ENCODE results near the gene CEP120. TPM values are rescaled to one million over a fixed set of nuclear protein-coding genes. Genes with fewer than 3 reads are reported as not detected.

The CEP120 gene
- total RNA-seq, 1 donor = 24.2 TPM

DNA sequence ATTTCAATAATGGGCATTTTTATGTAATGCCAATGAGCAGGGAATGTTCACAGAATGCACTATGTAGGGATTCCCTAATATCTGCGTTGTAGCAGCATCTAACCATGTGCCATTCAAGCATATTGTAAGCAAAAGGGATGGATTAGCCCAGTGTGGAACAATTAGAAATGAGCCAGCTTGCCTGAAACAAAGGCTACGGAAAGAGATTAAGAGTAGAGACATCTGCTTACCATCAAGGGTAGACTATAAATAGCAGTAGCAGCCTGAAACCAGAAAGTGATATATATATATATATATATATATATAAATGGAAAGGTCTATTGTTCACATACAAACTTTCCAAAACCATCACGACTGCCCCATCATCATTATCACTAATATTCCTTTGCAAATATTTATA lies 31.9 kb upstream of the CEP120 start:
- Histone ChIP-seq H3K4me3 (ENCODE audit: insufficient read depth, low read length) (no peak overlapping the region), H2AFZ (ENCODE audit: low read length) (no peak overlapping the region)
- TF ChIP-seq, protein P1, sequence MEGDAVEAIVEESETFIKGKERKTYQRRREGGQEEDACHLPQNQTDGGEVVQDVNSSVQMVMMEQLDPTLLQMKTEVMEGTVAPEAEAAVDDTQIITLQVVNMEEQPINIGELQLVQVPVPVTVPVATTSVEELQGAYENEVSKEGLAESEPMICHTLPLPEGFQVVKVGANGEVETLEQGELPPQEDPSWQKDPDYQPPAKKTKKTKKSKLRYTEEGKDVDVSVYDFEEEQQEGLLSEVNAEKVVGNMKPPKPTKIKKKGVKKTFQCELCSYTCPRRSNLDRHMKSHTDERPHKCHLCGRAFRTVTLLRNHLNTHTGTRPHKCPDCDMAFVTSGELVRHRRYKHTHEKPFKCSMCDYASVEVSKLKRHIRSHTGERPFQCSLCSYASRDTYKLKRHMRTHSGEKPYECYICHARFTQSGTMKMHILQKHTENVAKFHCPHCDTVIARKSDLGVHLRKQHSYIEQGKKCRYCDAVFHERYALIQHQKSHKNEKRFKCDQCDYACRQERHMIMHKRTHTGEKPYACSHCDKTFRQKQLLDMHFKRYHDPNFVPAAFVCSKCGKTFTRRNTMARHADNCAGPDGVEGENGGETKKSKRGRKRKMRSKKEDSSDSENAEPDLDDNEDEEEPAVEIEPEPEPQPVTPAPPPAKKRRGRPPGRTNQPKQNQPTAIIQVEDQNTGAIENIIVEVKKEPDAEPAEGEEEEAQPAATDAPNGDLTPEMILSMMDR (IDR thresholded peaks at IDR 0.05; ENCODE audit: extremely low read depth, low read depth, low read length) = no peak

DNA sequence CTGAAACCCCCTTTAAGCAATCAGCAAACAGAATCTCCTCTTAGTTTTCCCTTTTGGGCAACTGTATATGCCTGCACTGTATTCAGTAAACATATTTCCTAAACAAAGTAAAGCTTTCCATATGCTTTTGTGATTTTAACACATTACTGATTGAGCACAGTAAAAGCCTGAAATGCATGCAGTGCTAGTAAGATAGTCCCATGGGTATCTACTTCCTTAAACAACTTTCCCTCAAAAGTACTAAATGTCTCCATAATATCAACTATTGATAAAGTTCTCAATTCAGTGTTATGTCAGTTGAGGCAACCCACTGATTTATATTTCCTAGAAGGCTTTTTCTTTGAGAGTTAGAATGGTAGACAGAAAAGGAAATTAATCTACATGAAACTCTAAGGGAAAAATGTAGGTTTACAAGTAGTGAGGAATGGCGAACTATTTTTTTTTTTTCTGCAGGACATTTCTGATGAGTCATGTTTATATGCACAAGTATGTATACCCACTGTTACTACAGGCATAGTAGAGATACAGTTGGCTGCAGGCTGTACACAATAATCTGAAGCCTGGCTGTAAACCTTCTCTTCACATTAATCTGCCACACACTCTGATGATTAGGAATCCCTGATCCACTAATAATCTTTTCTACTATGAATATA lies 31.2 kb upstream of the CEP120 start:
- Histone ChIP-seq H3K4me3 (ENCODE audit: insufficient read depth, low read length) (no peak overlapping the region), H3K27me3 (ENCODE audit: insufficient read depth, low read length) (no peaks in the 10 kb centered on the region), H3K27ac (ENCODE audit: low read depth, low read length) (no peak overlapping the region), H3K9me3 (ENCODE audit: low read depth, low read length) (no peaks in the 10 kb centered on the region), H3K4me2 (ENCODE audit: insufficient read depth, low read length) (no peak overlapping the region), H3K4me1 (ENCODE audit: insufficient read depth, low read length) (no peaks in the 10 kb centered on the region), H3K79me2 (ENCODE audit: insufficient read depth, low read length) (no peaks in the 10 kb centered on the region), H3K36me3 (ENCODE audit: insufficient read depth, low read length) (no peaks in the 10 kb centered on the region), H4K20me1 (ENCODE audit: insufficient read depth, low read length) (no peaks in the 10 kb centered on the region), H2AFZ (ENCODE audit: low read length) (peak overlapping the region; percentile 47)
- no peak for DNase-seq (ENCODE audit: insufficient read length, low spot score, missing footprints)
- TF ChIP-seq, protein P1 (IDR thresholded peaks at IDR 0.05; ENCODE audit: extremely low read depth, low read depth, low read length) = no peak

More for the DNA sequence above, 31.9 kb upstream of the CEP120 start:
- H3K27me3 ChIP-seq (ENCODE audit: insufficient read depth, low read length) = no peaks in the 10 kb centered on the region
- H3K4me1 ChIP-seq (ENCODE audit: insufficient read depth, low read length) = no peaks in the 10 kb centered on the region
- no peaks in the 10 kb centered on the region for H4K20me1 ChIP-seq (ENCODE audit: insufficient read depth, low read length)
- no peak overlapping the region for H3K4me2 ChIP-seq (ENCODE audit: insufficient read depth, low read length)
- no peaks in the 10 kb centered on the region for H3K79me2 ChIP-seq (ENCODE audit: insufficient read depth, low read length)
- H3K27ac ChIP-seq (ENCODE audit: low read depth, low read length) = no peak overlapping the region
- H3K9me3 ChIP-seq (ENCODE audit: low read depth, low read length) = no peaks in the 10 kb centered on the region
- no peak for DNase-seq (ENCODE audit: insufficient read length, low spot score, missing footprints)
- H3K36me3 ChIP-seq (ENCODE audit: insufficient read depth, low read length) = no peaks in the 10 kb centered on the region

DNA sequence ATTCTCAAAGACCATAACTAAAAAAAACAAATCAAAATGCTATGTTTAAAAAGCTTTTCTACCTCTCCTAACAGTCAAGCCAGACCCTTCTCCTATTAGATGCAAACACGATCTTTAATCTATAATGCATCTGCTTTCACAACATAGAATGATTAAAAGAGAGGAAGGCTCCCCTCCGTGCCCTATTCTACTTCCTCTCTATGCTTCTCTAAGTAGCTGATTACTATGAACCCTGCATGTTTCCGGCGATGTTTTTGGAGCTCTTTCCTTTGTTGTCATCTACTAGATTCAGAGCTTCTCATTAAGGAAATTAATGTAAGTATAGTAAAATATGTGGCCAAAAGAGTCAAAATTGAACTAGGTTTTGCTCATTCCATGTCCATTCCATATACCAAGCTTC lies 29.2 kb upstream of the CEP120 start:
- H3K4me3 ChIP-seq (ENCODE audit: insufficient read depth, low read length) = no peak overlapping the region
- H3K27ac ChIP-seq (ENCODE audit: low read depth, low read length) = no peak overlapping the region
- DNase-seq (ENCODE audit: insufficient read length, low spot score, missing footprints) = no peak
- no peaks in the 10 kb centered on the region for H4K20me1 ChIP-seq (ENCODE audit: insufficient read depth, low read length)
- H3K27me3 ChIP-seq (ENCODE audit: insufficient read depth, low read length) = peaks cover 3% of the 10 kb centered on the region
- no peaks in the 10 kb centered on the region for H3K79me2 ChIP-seq (ENCODE audit: insufficient read depth, low read length)
- H3K4me1 ChIP-seq (ENCODE audit: insufficient read depth, low read length) = no peaks in the 10 kb centered on the region
- no peaks in the 10 kb centered on the region for H3K36me3 ChIP-seq (ENCODE audit: insufficient read depth, low read length)
- TF ChIP-seq, protein P1 (IDR thresholded peaks at IDR 0.05; ENCODE audit: extremely low read depth, low read depth, low read length) = no peak
- H3K4me2 ChIP-seq (ENCODE audit: insufficient read depth, low read length) = no peak overlapping the region
- no peaks in the 10 kb centered on the region for H3K9me3 ChIP-seq (ENCODE audit: low read depth, low read length)
- no peak overlapping the region for H2AFZ ChIP-seq (ENCODE audit: low read length)

DNA sequence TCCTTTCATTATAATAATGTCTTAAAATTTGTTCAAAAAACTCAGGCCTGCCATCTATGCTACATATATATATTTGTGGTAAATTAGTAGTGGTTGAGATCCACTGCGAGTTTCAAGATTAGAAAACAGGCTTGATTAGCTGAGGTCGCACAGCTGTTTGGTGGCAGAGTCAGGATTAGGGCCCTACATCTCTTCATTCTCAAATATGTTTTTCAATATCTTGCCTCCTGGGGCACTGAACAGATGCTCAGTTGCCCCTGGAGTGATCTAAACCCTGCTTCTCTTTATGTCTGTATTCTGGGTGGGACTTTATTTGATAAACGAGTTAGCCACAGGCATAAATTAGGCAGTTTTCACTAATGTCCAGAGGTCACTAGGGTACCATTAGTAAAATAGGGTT lies 27.8 kb upstream of the CEP120 start:
- Histone ChIP-seq H3K27me3 (ENCODE audit: insufficient read depth, low read length) (peaks cover 3% of the 10 kb centered on the region), H3K4me1 (ENCODE audit: insufficient read depth, low read length) (no peaks in the 10 kb centered on the region), H3K79me2 (ENCODE audit: insufficient read depth, low read length) (no peaks in the 10 kb centered on the region), H3K27ac (ENCODE audit: low read depth, low read length) (no peak overlapping the region), H2AFZ (ENCODE audit: low read length) (no peak overlapping the region), H3K9me3 (ENCODE audit: low read depth, low read length) (no peaks in the 10 kb centered on the region), H3K4me2 (ENCODE audit: insufficient read depth, low read length) (no peak overlapping the region), H3K36me3 (ENCODE audit: insufficient read depth, low read length) (no peaks in the 10 kb centered on the region), H3K4me3 (ENCODE audit: insufficient read depth, low read length) (no peak overlapping the region), H4K20me1 (ENCODE audit: insufficient read depth, low read length) (no peaks in the 10 kb centered on the region)
- TF ChIP-seq, protein P1 (IDR thresholded peaks at IDR 0.05; ENCODE audit: extremely low read depth, low read depth, low read length) = no peak
- no peak for DNase-seq (ENCODE audit: insufficient read length, low spot score, missing footprints)

Data from osteoblast (primary cell).